Lower leg skin (tissue), 3 donors: Measurements from ENCODE around the gene TUFM.

Experiments used
- POLR2A ChIP-seq, 2 donors: fragments of 450-650 bp; IDR thresholded peaks; one replicate each; pipeline ENCODE4 v1.6.1; 2016 to 2017; ENCODE audit warnings: antibody characterized with exemption in 2 of 2, mild to moderate bottlenecking in 1 of 2, moderate library complexity in 1 of 2
- TF ChIP-seq, protein P1 (sequence below), 3 donors: fragments of 450-650 bp; IDR thresholded peaks; one replicate each; pipeline ENCODE4 v1.5.1; 2016; ENCODE audit warnings: antibody characterized with exemption in 3 of 3, mild to moderate bottlenecking in 3 of 3, moderate library complexity in 2 of 3

DNA sequence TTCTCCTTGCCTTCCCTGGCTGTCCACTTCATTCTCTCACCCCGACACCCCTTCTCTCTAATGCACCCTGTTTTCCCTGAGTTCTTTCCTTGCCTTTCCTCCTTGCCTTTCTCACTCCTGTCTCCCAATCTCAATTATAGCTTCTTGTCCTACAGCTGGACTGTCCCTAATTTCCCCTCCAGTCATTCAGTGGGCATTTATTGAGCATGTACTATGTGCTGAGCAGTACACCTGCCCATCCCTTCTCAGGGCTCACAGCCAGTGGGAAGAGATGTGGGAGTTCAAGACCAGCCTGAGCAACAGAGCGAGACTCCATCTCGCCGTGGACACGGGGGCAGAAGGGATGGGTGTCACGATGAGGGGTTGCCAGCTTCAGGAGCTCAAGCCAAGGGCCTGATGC is 37.9 kb upstream of the TUFM start:
- TF ChIP-seq, protein P1, sequence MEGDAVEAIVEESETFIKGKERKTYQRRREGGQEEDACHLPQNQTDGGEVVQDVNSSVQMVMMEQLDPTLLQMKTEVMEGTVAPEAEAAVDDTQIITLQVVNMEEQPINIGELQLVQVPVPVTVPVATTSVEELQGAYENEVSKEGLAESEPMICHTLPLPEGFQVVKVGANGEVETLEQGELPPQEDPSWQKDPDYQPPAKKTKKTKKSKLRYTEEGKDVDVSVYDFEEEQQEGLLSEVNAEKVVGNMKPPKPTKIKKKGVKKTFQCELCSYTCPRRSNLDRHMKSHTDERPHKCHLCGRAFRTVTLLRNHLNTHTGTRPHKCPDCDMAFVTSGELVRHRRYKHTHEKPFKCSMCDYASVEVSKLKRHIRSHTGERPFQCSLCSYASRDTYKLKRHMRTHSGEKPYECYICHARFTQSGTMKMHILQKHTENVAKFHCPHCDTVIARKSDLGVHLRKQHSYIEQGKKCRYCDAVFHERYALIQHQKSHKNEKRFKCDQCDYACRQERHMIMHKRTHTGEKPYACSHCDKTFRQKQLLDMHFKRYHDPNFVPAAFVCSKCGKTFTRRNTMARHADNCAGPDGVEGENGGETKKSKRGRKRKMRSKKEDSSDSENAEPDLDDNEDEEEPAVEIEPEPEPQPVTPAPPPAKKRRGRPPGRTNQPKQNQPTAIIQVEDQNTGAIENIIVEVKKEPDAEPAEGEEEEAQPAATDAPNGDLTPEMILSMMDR (IDR thresholded peaks at IDR 0.05) = no peak
- TF ChIP-seq POLR2A (IDR thresholded peaks at IDR 0.05) = no peak
